Transverse colon (tissue), 4 donors: ENCODE measurements around the gene PNCK. TPM values are rescaled to one million over a fixed set of nuclear protein-coding genes. Genes with fewer than 3 reads are reported as not detected.
A peak's percentile ranks its signal among the peaks of the same experiment; 100 is the strongest.
"Not testable (repeated sequence)": the region's sequence is repeated elsewhere in the genome, so short reads cannot be mapped to it uniquely, and the experiment has no call there.

ENCODE experiments used
- DNase-seq: peaks from one replicate; pipeline ENCODE4 v3.0.0-alpha.2; 2019
- H3K27ac ChIP-seq, 4 donors: fragments of 200-600 bp; sonication (generic); 2 replicates each; pipeline ENCODE4 v1.5.1; 2016 to 2018; ENCODE audit warnings: inconsistent platforms in 4 of 4
- H3K27me3 ChIP-seq: fragments of 200-600 bp; sonication (generic); 2 replicates; pipeline ENCODE4 v1.5.1; 2017; ENCODE audit warnings: inconsistent platforms
- H3K36me3 ChIP-seq, 4 donors: fragments of 200-600 bp; sonication (generic); 2 replicates each; pipeline ENCODE4 v1.5.1; 2017 to 2019; ENCODE audit warnings: inconsistent platforms in 4 of 4
- H3K4me1 ChIP-seq, 4 donors: fragments of 200-600 bp; sonication (generic); 2 replicates each; pipeline ENCODE4 v1.5.1; 2017 to 2020; ENCODE audit warnings: inconsistent platforms in 4 of 4
- H3K4me3 ChIP-seq, 4 donors: fragments of 200-600 bp; sonication (generic); 1 replicate in 1 of 4; 2 replicates in 3 of 4; pipeline versions ENCODE4 v1.5.1 to v1.6.1; 2017 to 2019; ENCODE audit warnings: inconsistent platforms in 4 of 4
- H3K9me3 ChIP-seq, 2 donors: fragments of 200-600 bp; sonication (generic); 2 replicates each; pipeline ENCODE4 v1.5.1; 2017 to 2019; ENCODE audit warnings: inconsistent platforms in 2 of 2
- EP300 ChIP-seq: sonication (generic); formaldehyde crosslinking; IDR thresholded peaks from one replicate; pipeline ENCODE4 v1.6.1; 2017; ENCODE audit warnings: antibody characterized with exemption, low read depth
- POLR2A ChIP-seq: fragments of 450-650 bp; IDR thresholded peaks from one replicate; pipeline ENCODE4 v1.6.1; 2016; ENCODE audit warnings: antibody characterized with exemption, mild to moderate bottlenecking, moderate library complexity
- POLR2AphosphoS5 ChIP-seq, 3 donors: sonication (generic); formaldehyde crosslinking; IDR thresholded peaks; one replicate each; pipeline ENCODE4 v1.6.1; 2016; ENCODE audit warnings: antibody characterized with exemption in 3 of 3
- WGBS, 2 donors: methylation state at CpG; one replicate each; pipeline ENCODE4 v1.1.5; 2018; ENCODE audit warnings: low coverage in 1 of 2; 5-methylcytosine and 5-hydroxymethylcytosine counted together
- in situ Hi-C, 4 donors: fragments of 200-750 bp; cut with MboI; loops; one replicate each; pipeline versions ENCODE4 v1.15.0 to v1.15.1; 2017; ENCODE audit warnings: low sequenced_read_pairs in 3 of 4, low pct_ligation_motif_present in 1 of 4, low pct_unique_long_range_greater_than_20kb in 1 of 4
- intact Hi-C: fragments of 100-400 bp; cut with DNase I; formaldehyde crosslinking; loops from one replicate; pipeline ENCODE4 v1.15.1; 2023; ENCODE audit warnings: low total_unique reads
- total RNA-seq, 4 donors: library from RNA; depleted of rRNA; stranded (reverse); fragments of >200 nt; gene quantifications; one replicate each; pipeline ENCODE4 v1.1.0, GENCODE V29; 2016
- TF ChIP-seq, protein P1 (sequence below), 5 experiments: fragments of 200-600 bp in 3 of 5; fragments of 450-650 bp in 2 of 5; sonication (generic) in 3 of 5; IDR thresholded peaks; 1 replicate in 2 of 5; 2 replicates in 3 of 5; pipeline ENCODE4 v1.5.1; 2016 to 2017; ENCODE audit warnings: antibody characterized with exemption in 5 of 5, inconsistent platforms in 3 of 5, mild to moderate bottlenecking in 2 of 5, moderate library complexity in 1 of 5

The PNCK gene
- total RNA-seq, 4 donors from 2014 or later, result 6.5 to 74.4 (median 7.9) TPM; not detected in 1

DNA sequence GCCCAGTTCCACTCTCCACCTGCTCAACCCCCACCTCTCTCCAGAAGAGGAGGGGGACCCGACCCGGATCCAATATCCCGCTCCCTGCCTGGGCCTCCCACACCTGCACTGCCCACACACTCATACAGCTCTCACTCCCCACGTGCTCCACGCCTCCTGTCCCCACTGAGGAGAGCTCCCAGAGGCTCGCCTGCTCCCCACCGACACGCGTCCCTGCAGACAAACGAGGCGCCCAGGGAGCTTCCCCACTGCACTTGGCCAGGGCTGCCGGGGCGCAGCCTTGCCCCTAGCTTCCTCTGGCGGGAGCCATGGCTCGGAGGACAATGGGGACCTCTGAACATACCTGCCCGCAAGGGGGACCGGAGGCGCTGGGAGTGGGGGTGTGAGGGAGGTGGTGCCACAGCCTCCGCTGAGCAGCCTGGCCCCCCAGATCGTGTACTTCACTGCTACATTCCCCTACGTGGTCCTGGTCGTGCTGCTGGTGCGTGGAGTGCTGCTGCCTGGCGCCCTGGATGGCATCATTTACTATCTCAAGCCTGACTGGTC is 19.1 kb upstream of the PNCK start:
- intact Hi-C loops (no loop called here), in situ Hi-C loops (no loop called here)
- Histone ChIP-seq H3K36me3 (no peaks in the 10 kb centered on the region), H3K27me3 (no peaks in the 10 kb centered on the region), H3K4me1 (peaks cover 0 to 12% (median 2%) of the 10 kb centered on the region in 4 donors), H3K27ac (peak overlapping the region in 1 of 4 donors; percentile 8), H3K4me3 (no peak overlapping the region), H3K9me3 (no peaks in the 10 kb centered on the region)
- no peak for TF ChIP-seq EP300
- TF ChIP-seq POLR2AphosphoS5 (IDR thresholded peaks at IDR 0.05), result no peak
- no peak for TF ChIP-seq POLR2A
- TF ChIP-seq, protein P1, sequence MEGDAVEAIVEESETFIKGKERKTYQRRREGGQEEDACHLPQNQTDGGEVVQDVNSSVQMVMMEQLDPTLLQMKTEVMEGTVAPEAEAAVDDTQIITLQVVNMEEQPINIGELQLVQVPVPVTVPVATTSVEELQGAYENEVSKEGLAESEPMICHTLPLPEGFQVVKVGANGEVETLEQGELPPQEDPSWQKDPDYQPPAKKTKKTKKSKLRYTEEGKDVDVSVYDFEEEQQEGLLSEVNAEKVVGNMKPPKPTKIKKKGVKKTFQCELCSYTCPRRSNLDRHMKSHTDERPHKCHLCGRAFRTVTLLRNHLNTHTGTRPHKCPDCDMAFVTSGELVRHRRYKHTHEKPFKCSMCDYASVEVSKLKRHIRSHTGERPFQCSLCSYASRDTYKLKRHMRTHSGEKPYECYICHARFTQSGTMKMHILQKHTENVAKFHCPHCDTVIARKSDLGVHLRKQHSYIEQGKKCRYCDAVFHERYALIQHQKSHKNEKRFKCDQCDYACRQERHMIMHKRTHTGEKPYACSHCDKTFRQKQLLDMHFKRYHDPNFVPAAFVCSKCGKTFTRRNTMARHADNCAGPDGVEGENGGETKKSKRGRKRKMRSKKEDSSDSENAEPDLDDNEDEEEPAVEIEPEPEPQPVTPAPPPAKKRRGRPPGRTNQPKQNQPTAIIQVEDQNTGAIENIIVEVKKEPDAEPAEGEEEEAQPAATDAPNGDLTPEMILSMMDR (IDR thresholded peaks at IDR 0.05), result no peak
- 72% methylated on average over 20 of the region's 24 CpGs; no CpG with 5 or more reads in 1 of the 2 donors for WGBS, 2 donors
- DNase-seq, result no peak

DNA sequence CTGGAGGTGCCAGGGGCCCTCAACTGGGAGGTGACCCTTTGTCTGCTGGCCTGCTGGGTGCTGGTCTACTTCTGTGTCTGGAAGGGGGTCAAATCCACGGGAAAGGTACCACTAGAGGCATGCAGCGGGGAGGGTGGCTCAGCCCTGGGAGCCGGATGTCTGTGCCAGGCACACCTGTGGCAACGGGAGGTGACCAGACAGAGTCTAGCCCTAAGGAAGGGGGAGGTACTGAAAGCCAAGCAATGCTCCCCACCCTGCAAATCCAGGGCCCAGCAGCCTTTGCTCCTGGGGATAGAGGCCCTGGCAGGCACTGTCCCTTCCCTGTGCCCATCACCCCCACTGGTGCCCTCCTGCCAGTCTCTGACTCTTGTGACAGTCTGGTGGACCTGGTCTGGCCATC is 18.4 kb upstream of the PNCK start:
- 60% methylated on average over 4 of the region's 4 CpGs; no CpG with 5 or more reads in 1 of the 2 donors for WGBS, 2 donors
- in situ Hi-C loops, result no loop called here
- Histone ChIP-seq H3K27ac (peak overlapping the region in 1 of 4 donors; percentile 8), H3K9me3 (no peaks in the 10 kb centered on the region), H3K27me3 (no peaks in the 10 kb centered on the region), H3K4me3 (no peak overlapping the region), H3K36me3 (no peaks in the 10 kb centered on the region), H3K4me1 (peaks cover 0 to 14% (median 7%) of the 10 kb centered on the region in 4 donors)
- intact Hi-C loops, result no loop called here
- TF ChIP-seq POLR2A, result no peak
- TF ChIP-seq, protein P1 (IDR thresholded peaks at IDR 0.05), result no peak
- no peak for TF ChIP-seq EP300
- no peak for TF ChIP-seq POLR2AphosphoS5 (IDR thresholded peaks at IDR 0.05)
- DNase-seq, result no peak

DNA sequence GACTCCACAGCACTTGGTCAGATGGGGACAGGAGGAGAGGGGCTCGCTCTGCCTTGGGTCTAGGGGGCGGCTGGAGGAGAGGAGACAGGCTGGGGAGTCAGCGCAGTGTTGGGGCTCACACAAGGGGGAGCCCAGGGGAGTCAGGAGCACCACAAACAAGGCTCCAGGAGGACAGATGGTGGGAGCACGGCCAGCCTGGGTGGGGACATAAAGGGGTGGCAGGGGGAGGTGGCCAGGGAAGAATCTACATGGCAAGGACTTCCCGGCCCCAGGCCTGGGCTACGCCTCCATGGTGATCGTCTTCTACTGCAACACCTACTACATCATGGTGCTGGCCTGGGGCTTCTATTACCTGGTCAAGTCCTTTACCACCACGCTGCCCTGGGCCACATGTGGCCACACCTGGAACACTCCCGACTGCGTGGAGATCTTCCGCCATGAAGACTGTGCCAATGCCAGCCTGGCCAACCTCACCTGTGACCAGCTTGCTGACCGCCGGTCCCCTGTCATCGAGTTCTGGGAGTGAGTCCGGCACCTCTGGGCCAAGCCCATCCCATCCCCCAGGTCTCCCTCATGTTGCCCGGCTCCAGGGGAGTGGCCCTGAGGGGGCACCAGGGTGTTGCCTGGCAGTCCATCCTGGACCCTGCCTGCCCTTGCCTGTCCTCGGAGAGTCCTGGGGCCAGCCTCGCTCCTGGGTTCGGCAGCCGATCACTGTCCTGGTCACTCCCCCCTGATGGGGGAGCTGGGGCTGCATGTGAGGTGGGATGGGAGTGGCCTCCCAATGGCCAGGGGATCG is 17.6 kb upstream of the PNCK start:
- H3K27ac ChIP-seq, in situ Hi-C loops, H3K9me3 ChIP-seq, H3K4me3 ChIP-seq, DNase-seq, intact Hi-C loops, H3K36me3 ChIP-seq, H3K27me3 ChIP-seq: not testable (repeated sequence)
- peaks cover 0 to 19% (median 10%) of the 10 kb centered on the region in 4 donors for H3K4me1 ChIP-seq
- 76% methylated on average over 16 of the region's 21 CpGs; no CpG with 5 or more reads in 1 of the 2 donors for WGBS, 2 donors

DNA sequence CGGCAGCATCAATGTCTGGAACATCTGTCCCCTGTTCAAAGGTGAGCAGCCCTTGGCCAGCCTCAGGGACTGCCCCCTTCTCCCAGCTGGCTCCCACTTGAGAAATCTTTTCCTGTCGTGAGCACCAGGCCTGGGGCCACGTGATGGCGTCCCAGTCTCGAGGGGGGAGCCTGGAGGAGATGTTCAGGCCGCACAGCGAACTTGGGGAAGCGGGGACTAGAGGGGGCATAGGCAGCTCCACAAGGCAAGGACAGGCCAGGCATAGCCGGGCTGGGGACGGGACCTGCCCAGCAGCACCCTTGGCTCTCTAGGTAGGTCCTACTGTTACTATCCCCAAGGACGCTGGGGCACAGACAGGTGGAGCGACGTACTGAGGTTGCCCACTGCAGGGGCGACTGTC is 16.9 kb upstream of the PNCK start:
- Histone ChIP-seq H3K27ac (peak overlapping the region in 1 of 4 donors; percentile 69), H3K9me3 (no peaks in the 10 kb centered on the region), H3K4me1 (peaks cover 0 to 19% (median 10%) of the 10 kb centered on the region in 4 donors), H3K4me3 (no peak overlapping the region), H3K27me3 (no peaks in the 10 kb centered on the region), H3K36me3 (no peaks in the 10 kb centered on the region)
- intact Hi-C loops (no loop called here), in situ Hi-C loops (no loop called here)
- TF ChIP-seq POLR2AphosphoS5 (IDR thresholded peaks at IDR 0.05) (no peak), POLR2A (no peak), EP300 (no peak)
- TF ChIP-seq, protein P1 (IDR thresholded peaks at IDR 0.05), result no peak
- no peak for DNase-seq
- WGBS, 2 donors, result 86% methylated on average over 13 of the region's 14 CpGs; no CpG with 5 or more reads in 1 of the 2 donors
